Hepatocyte (in vitro differentiated cells): Measurements from ENCODE around the gene DNMT3A.

ENCODE experiments used
- CTCF ChIP-seq: fragments of 200-600 bp; sonication (generic); IDR thresholded peaks from 2 replicates; pipeline ENCODE4 v1.5.1; 2016; ENCODE audit warnings: antibody characterized with exemption, mild to moderate bottlenecking; ENCODE audit not compliant: poor library complexity
- EZH2 ChIP-seq: fragments of 200-600 bp; sonication (generic); IDR thresholded peaks from 2 replicates; pipeline ENCODE4 v1.6.1; 2016; ENCODE audit warnings: antibody characterized with exemption, mild to moderate bottlenecking, borderline replicate concordance
- EZH2phosphoT487 ChIP-seq: fragments of 200-600 bp; sonication (generic); IDR thresholded peaks from one replicate; pipeline ENCODE4 v1.6.1; 2018; ENCODE audit warnings: antibody characterized with exemption, mild to moderate bottlenecking, low read depth, moderate library complexity; ENCODE audit not compliant: unreplicated experiment, severe bottlenecking

GRCh38 chr2:25253153-25253626 lies 88.5 kb downstream of the DNMT3A start:
- TF ChIP-seq EZH2, result no peak
- no peak for TF ChIP-seq EZH2phosphoT487
- no peak for TF ChIP-seq CTCF
